Suprapubic skin (tissue), 4 donors: ENCODE data around the gene CD40.

Source experiments
- EP300 ChIP-seq: sonication (generic); formaldehyde crosslinking; IDR thresholded peaks from one replicate; pipeline ENCODE4 v1.6.1; 2017; ENCODE audit warnings: antibody characterized with exemption
- POLR2A ChIP-seq, 2 donors: fragments of 450-650 bp; IDR thresholded peaks; one replicate each; pipeline ENCODE4 v1.6.1; 2017; ENCODE audit warnings: antibody characterized with exemption in 2 of 2, mild to moderate bottlenecking in 2 of 2, moderate library complexity in 2 of 2
- POLR2AphosphoS5 ChIP-seq, 3 donors: sonication (generic); formaldehyde crosslinking; IDR thresholded peaks; one replicate each; pipeline ENCODE4 v1.6.1; 2017; ENCODE audit warnings: antibody characterized with exemption in 3 of 3
- TF ChIP-seq, protein P1 (sequence below), 2 donors: fragments of 200-600 bp in 1 of 2; fragments of 450-650 bp in 1 of 2; sonication (generic) in 1 of 2; IDR thresholded peaks; one replicate each; pipeline ENCODE4 v1.5.1; 2016 to 2019; ENCODE audit warnings: antibody characterized with exemption in 2 of 2, mild to moderate bottlenecking in 1 of 2, moderate library complexity in 1 of 2

DNA sequence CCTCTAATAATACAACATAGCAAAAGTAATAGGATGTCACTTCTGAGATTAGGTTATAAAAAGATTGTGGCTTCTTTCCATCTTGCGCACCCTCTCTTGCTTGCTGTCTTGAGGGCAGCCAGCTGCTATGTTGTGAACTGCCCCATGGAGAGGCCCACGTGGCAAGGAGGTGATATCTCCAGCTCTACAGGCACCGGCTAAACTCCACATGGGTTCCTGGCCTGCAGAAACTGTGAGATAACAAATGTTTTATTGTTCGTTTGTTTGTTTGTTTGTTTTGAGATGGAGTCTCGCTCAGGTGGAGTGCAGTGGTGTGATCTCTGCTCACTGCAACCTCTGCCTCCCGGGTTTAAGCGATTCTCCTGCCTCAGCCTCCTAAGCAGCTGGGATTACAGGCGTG lies 38.0 kb downstream of the CD40 start:
- TF ChIP-seq POLR2A (IDR thresholded peaks at IDR 0.05) (no peak), POLR2AphosphoS5 (IDR thresholded peaks at IDR 0.05) (no peak), EP300 (no peak)
- TF ChIP-seq, protein P1, sequence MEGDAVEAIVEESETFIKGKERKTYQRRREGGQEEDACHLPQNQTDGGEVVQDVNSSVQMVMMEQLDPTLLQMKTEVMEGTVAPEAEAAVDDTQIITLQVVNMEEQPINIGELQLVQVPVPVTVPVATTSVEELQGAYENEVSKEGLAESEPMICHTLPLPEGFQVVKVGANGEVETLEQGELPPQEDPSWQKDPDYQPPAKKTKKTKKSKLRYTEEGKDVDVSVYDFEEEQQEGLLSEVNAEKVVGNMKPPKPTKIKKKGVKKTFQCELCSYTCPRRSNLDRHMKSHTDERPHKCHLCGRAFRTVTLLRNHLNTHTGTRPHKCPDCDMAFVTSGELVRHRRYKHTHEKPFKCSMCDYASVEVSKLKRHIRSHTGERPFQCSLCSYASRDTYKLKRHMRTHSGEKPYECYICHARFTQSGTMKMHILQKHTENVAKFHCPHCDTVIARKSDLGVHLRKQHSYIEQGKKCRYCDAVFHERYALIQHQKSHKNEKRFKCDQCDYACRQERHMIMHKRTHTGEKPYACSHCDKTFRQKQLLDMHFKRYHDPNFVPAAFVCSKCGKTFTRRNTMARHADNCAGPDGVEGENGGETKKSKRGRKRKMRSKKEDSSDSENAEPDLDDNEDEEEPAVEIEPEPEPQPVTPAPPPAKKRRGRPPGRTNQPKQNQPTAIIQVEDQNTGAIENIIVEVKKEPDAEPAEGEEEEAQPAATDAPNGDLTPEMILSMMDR (IDR thresholded peaks at IDR 0.05) = no peak
